CD4-positive, alpha-beta T cell treated with Interleukin-15 for 4 hours (primary cell): ENCODE data around the gene TSPAN4.

ENCODE experiments used
- DNase-seq: peaks from one replicate; pipeline ENCODE4 v3.0.0-alpha.2; 2020; ENCODE audit warnings: low spot score

Gene TSPAN4

GRCh38 chr11:842370-843002 is at the start of gene TSPAN4, which contains the start of gene POLR2L:
TSPAN4 (plus strand) TSS chr11:842852; CDS start chr11:850305, 7,453 bp downstream.
POLR2L (minus strand) TSS chr11:842529; CDS start chr11:842508, 21 bp downstream.
- DNase-seq = peak; percentile 88

- DNase-seq = no peak
These were observed 49.8 kb upstream of the TSPAN4 start for GRCh38 chr11:792873-793272.

- no peak for DNase-seq
These were observed 49.1 kb upstream of the TSPAN4 start for GRCh38 chr11:793556-793955.

GRCh38 chr11:794013-794765 is 48.5 kb upstream of the TSPAN4 start:
- no peak for DNase-seq

GRCh38 chr11:794766-795633 is 47.7 kb upstream of the TSPAN4 start:
- DNase-seq = no peak

GRCh38 chr11:795634-796564 is 46.8 kb upstream of the TSPAN4 start:
- peak; percentile 82 for DNase-seq

GRCh38 chr11:796565-797295 is 45.9 kb upstream of the TSPAN4 start:
- no peak for DNase-seq

- peak; percentile 81 for DNase-seq
These were observed 45.2 kb upstream of the TSPAN4 start for GRCh38 chr11:797296-798092.

GRCh38 chr11:798093-798713 is 44.4 kb upstream of the TSPAN4 start, which contains the start of gene SLC25A22:
SLC25A22 (minus strand) TSS chr11:798281; CDS start chr11:795006, 3,275 bp downstream.
- DNase-seq = peak; percentile 78

GRCh38 chr11:799641-800316 is 42.9 kb upstream of the TSPAN4 start:
- no peak for DNase-seq

- DNase-seq = no peak
These were observed 42.2 kb upstream of the TSPAN4 start for GRCh38 chr11:800473-800872.

- no peak for DNase-seq
These were observed 41.4 kb upstream of the TSPAN4 start for GRCh38 chr11:801097-801780.

- DNase-seq = no peak
These were observed 40.5 kb upstream of the TSPAN4 start for GRCh38 chr11:802018-802617.

GRCh38 chr11:802693-803466 is 39.8 kb upstream of the TSPAN4 start:
- DNase-seq = no peak

- no peak for DNase-seq
These were observed 39.2 kb upstream of the TSPAN4 start for GRCh38 chr11:803467-803742.

GRCh38 chr11:803770-804598 is 38.7 kb upstream of the TSPAN4 start:
- DNase-seq = no peak
